ENCODE data around the gene HAUS8.

DNA sequence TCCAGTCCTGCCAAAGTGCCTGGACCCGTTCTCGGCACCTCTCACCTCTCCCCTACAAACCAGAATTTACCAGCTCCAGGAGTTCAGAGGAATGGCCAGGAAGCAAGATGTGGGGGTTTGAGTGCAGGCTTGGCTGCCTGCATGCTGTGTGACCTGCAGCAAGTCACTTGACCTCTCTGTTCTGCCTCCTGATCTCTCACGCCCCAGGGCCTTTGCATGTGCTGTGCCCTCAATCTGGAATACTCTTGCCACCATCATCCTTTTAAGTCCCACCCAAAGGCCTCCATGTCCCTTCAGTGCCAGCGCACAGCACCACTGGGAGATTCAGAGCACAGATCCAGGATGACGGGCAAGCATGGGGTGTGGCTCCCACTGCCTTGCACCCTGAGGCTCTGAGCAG lies 43.7 kb upstream of the HAUS8 start:
- TF ChIP-seq TARDBP (IDR thresholded peaks at IDR 0.05) (no peak), SUZ12 (IDR thresholded peaks at IDR 0.05) (no peak), FOXK2 (IDR thresholded peaks at IDR 0.05) (no peak), BHLHE40 (IDR thresholded peaks at IDR 0.05; ENCODE audit: borderline replicate concordance) (no peak), FOXA1 (IDR thresholded peaks at IDR 0.05) (no peak), ARNT (IDR thresholded peaks at IDR 0.05) (no peak), SP1 (IDR thresholded peaks at IDR 0.05) (no peak), CTBP1 (IDR thresholded peaks at IDR 0.05; ENCODE audit: borderline replicate concordance) (no peak), FOXM1 (IDR thresholded peaks at IDR 0.05; ENCODE audit: borderline replicate concordance) (no peak)
- TF ChIP-seq, protein P1, sequence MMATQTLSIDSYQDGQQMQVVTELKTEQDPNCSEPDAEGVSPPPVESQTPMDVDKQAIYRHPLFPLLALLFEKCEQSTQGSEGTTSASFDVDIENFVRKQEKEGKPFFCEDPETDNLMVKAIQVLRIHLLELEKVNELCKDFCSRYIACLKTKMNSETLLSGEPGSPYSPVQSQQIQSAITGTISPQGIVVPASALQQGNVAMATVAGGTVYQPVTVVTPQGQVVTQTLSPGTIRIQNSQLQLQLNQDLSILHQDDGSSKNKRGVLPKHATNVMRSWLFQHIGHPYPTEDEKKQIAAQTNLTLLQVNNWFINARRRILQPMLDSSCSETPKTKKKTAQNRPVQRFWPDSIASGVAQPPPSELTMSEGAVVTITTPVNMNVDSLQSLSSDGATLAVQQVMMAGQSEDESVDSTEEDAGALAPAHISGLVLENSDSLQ (IDR thresholded peaks at IDR 0.05) = no peak

All from HEK293T (cell line).